PC-3 (cell line): ENCODE data around the gene TMED4.

Source experiments
- CTCF ChIP-seq: fragments of 300-600 bp; sonication (generic); conservative IDR thresholded peaks from 2 replicates; pipeline ENCODE4 v1.5.1; 2017; ENCODE audit warnings: antibody characterized with exemption, low read depth, mild to moderate bottlenecking, low read length
- EZH2 ChIP-seq: fragments of 300-600 bp; sonication (generic); IDR thresholded peaks from one replicate; pipeline ENCODE4 v1.6.1; 2017; ENCODE audit warnings: antibody characterized with exemption, mild to moderate bottlenecking, low read length; ENCODE audit not compliant: unreplicated experiment

DNA sequence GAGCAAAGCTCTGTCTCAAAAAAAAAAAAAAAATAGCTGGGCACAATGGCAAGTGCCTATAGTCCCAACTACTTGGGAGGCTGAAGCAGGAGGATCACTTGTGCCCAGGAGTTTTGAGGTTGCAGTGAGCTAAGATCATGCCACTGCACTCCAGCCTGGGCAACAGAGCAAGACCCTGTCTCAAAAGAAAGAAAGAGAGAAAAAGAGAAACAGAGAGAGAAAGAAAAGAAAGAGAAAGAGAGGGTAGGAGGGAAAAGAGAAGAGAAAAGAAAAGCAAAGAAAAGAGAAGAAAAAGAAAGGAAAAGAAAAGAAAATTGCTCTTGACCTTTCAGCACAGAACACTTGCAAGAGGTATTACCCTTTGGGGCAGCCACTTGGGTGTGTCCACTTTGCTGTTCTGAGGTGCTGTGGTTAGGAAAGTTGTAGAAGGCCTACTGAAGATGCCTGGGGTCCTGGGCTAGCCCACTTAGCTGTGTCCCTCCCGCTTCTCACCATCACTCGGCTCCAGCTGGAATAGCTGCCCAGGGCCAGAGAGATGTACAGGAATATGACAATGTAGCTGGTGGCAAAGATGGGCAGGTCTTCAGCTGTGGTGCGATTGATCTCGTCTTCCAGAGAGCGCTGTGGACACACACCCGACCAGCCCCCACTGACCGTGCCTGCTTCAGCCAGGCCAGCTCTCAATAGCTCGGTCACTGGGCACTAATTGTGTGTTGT lies 46.5 kb downstream of the TMED4 start:
- no peak for TF ChIP-seq EZH2
- no peak for TF ChIP-seq CTCF
